H9 (cell line): Measurements from ENCODE around the gene DDAH2. TPM values are rescaled to one million over a fixed set of nuclear protein-coding genes. Genes with fewer than 3 reads are reported as not detected.

ENCODE experiments used
- DNase-seq: peaks from one replicate; pipeline ENCODE4 v3.0.0-alpha.2; 2017
- H2AFZ ChIP-seq: one replicate; pipeline ENCODE4 v1.6.1; 2013; ENCODE audit warnings: mild to moderate bottlenecking, low read length, control low read depth, moderate library complexity
- H2AK5ac ChIP-seq: 2 replicates; pipeline ENCODE4 v1.6.1; 2013; ENCODE audit warnings: low read length, control low read depth, mixed read lengths; ENCODE audit not compliant: insufficient read length
- H2BK120ac ChIP-seq: one replicate; pipeline ENCODE4 v1.6.1; 2013; ENCODE audit warnings: low read depth, mild to moderate bottlenecking, low read length, control low read depth, inconsistent platforms; ENCODE audit not compliant: poor library complexity, severe bottlenecking
- H2BK12ac ChIP-seq: 2 replicates; pipeline ENCODE4 v1.6.1; 2013; ENCODE audit warnings: low read length, control low read depth, mixed read lengths, low read depth; ENCODE audit not compliant: insufficient read length
- H2BK15ac ChIP-seq: 2 replicates; pipeline ENCODE4 v1.6.1; 2013; ENCODE audit warnings: low read depth, low read length, control low read depth
- H2BK20ac ChIP-seq: one replicate; pipeline ENCODE4 v1.6.1; 2013; ENCODE audit warnings: low read depth, mild to moderate bottlenecking, low read length, control low read depth, inconsistent platforms; ENCODE audit not compliant: poor library complexity, severe bottlenecking
- H2BK5ac ChIP-seq: 2 replicates; pipeline ENCODE4 v1.6.1; 2013; ENCODE audit warnings: low read length, control low read depth, mixed read lengths; ENCODE audit not compliant: insufficient read length
- H3K14ac ChIP-seq: 2 replicates; pipeline ENCODE4 v1.6.1; 2013; ENCODE audit warnings: low read length, control low read depth; ENCODE audit not compliant: insufficient read depth
- H3K18ac ChIP-seq: 2 replicates; pipeline ENCODE4 v1.6.1; 2013; ENCODE audit warnings: low read depth, mild to moderate bottlenecking, mixed read lengths, low read length, control low read depth; ENCODE audit not compliant: insufficient read length
- H3K23ac ChIP-seq: 2 replicates; pipeline ENCODE4 v1.6.1; 2013; ENCODE audit warnings: low read length, control low read depth, mixed read lengths, low read depth; ENCODE audit not compliant: insufficient read length
- H3K23me2 ChIP-seq: 2 replicates; pipeline ENCODE4 v1.6.1; 2013; ENCODE audit warnings: low read depth, mild to moderate bottlenecking, mixed read lengths, low read length, control low read depth; ENCODE audit not compliant: insufficient read length, poor library complexity, severe bottlenecking
- H3K27ac ChIP-seq: 2 replicates; pipeline ENCODE4 v1.5.1; 2013; ENCODE audit warnings: low read length, control low read depth, mixed read lengths, low read depth; ENCODE audit not compliant: insufficient read length
- H3K27me3 ChIP-seq: 2 replicates; pipeline ENCODE4 v1.6.1; 2013; ENCODE audit warnings: low read length, control low read depth, inconsistent platforms; ENCODE audit not compliant: insufficient read depth
- H3K4ac ChIP-seq: 2 replicates; pipeline ENCODE4 v1.6.1; 2013; ENCODE audit warnings: low read depth, mild to moderate bottlenecking, control low read depth, inconsistent platforms, low read length, moderate library complexity
- H3K4me1 ChIP-seq: 2 replicates; pipeline ENCODE4 v1.6.1; 2013; ENCODE audit warnings: low read length, control low read depth, inconsistent platforms; ENCODE audit not compliant: insufficient read depth
- H3K4me2 ChIP-seq: 2 replicates; pipeline ENCODE4 v1.6.1; 2013; ENCODE audit warnings: low read length, control low read depth, mixed read lengths; ENCODE audit not compliant: insufficient read length, insufficient read depth
- H3K56ac ChIP-seq: 2 replicates; pipeline ENCODE4 v1.6.1; 2013; ENCODE audit warnings: low read depth, mild to moderate bottlenecking, mixed read lengths, low read length, control low read depth; ENCODE audit not compliant: insufficient read length
- H3K79me1 ChIP-seq: 2 replicates; pipeline ENCODE4 v1.6.1; 2013; ENCODE audit warnings: low read depth, mild to moderate bottlenecking, moderate library complexity, low read length, control low read depth, inconsistent platforms; ENCODE audit not compliant: insufficient read depth, poor library complexity, severe bottlenecking
- H3K79me2 ChIP-seq: 2 replicates; pipeline ENCODE4 v1.6.1; 2013; ENCODE audit warnings: low read length, control low read depth, inconsistent platforms; ENCODE audit not compliant: insufficient read depth
- H3K9ac ChIP-seq: 2 replicates; pipeline ENCODE4 v1.6.1; 2013; ENCODE audit warnings: low read length, control low read depth, mixed read lengths; ENCODE audit not compliant: insufficient read length; ENCODE audit errors: extremely low read depth
- H3K9me3 ChIP-seq: one replicate; pipeline ENCODE4 v1.6.1; 2013; ENCODE audit warnings: low read depth, low read length, inconsistent platforms; ENCODE audit not compliant: control insufficient read depth
- H3T11ph ChIP-seq: one replicate; pipeline ENCODE4 v1.6.1; 2013; ENCODE audit warnings: mild to moderate bottlenecking, low read length, control low read depth, inconsistent platforms
- H4K20me1 ChIP-seq: one replicate; pipeline ENCODE4 v1.6.1; 2013; ENCODE audit not compliant: control insufficient read depth, insufficient read length, insufficient read depth
- H4K5ac ChIP-seq: 2 replicates; pipeline ENCODE4 v1.6.1; 2013; ENCODE audit warnings: low read depth, mild to moderate bottlenecking, mixed read lengths, low read length, control low read depth; ENCODE audit not compliant: insufficient read length
- H4K8ac ChIP-seq: replicated peaks from 2 replicates; pipeline ENCODE4 v1.6.1; 2013; ENCODE audit warnings: low read length, control low read depth, mixed read lengths, low read depth; ENCODE audit not compliant: insufficient read length
- H4K91ac ChIP-seq: 2 replicates; pipeline ENCODE4 v1.6.1; 2013; ENCODE audit warnings: low read depth, mild to moderate bottlenecking, moderate library complexity, mixed read lengths, low read length, control low read depth; ENCODE audit not compliant: insufficient read length
- H3K27ac Mint-ChIP-seq, 3 experiments: 2 replicates in 2 of 3; 3 replicates in 1 of 3; pipeline ENCODE4 v1.8.0; 2020 to 2021; ENCODE audit warnings: mixed read lengths in 3 of 3, mild to moderate bottlenecking in 1 of 3, moderate library complexity in 1 of 3
- H3K27me3 Mint-ChIP-seq: 2 replicates; pipeline ENCODE4 v1.8.0; 2021; ENCODE audit warnings: low read depth, mild to moderate bottlenecking, moderate library complexity, mixed read lengths
- H3K36me3 Mint-ChIP-seq, 3 experiments: 2 replicates in 2 of 3; 3 replicates in 1 of 3; pipeline ENCODE4 v1.8.0; 2020 to 2021; ENCODE audit warnings: low read depth in 3 of 3, mixed read lengths in 3 of 3; ENCODE audit not compliant: insufficient read depth in 1 of 3
- H3K4me1 Mint-ChIP-seq, 2 experiments: 2 replicates each; pipeline ENCODE4 v1.8.0; 2020; ENCODE audit warnings: mixed read lengths in 2 of 2
- H3K4me3 Mint-ChIP-seq, 2 experiments: 2 replicates in 1 of 2; 3 replicates in 1 of 2; pipeline ENCODE4 v1.8.0; 2020 to 2021; ENCODE audit warnings: mild to moderate bottlenecking in 2 of 2, mixed read lengths in 2 of 2, moderate library complexity in 1 of 2
- H3K9me3 Mint-ChIP-seq, 2 experiments: 2 replicates in 1 of 2; 3 replicates in 1 of 2; pipeline ENCODE4 v1.8.0; 2020; ENCODE audit warnings: mild to moderate bottlenecking in 2 of 2, mixed read lengths in 2 of 2, moderate library complexity in 1 of 2
- WGBS: extraction: QIAGEN DNeasy Blood & Tissue Kit; methylation state at CpG from one replicate; pipeline ENCODE4 v1.1.7; 2013; ENCODE audit warnings: missing lambda C conversion rate, low lambda C conversion rate, mixed read lengths; ENCODE audit not compliant: insufficient read length; ENCODE audit errors: extremely low coverage; 5-methylcytosine and 5-hydroxymethylcytosine counted together
- total RNA-seq: library from RNA; stranded (reverse); gene quantifications from 2 replicates; pipeline ENCODE4 v1.2.1, GENCODE V29; 2021
- TF ChIP-seq, protein P1 (sequence below): fragments of 200-600 bp; sonication (generic); conservative IDR thresholded peaks from 3 replicates; pipeline ENCODE4 v1.8.0; 2021; ENCODE audit warnings: antibody characterized with exemption, mild to moderate bottlenecking

Gene DDAH2
- total RNA-seq, 1 experiment from 2014 or later: 73.2 TPM

DNA sequence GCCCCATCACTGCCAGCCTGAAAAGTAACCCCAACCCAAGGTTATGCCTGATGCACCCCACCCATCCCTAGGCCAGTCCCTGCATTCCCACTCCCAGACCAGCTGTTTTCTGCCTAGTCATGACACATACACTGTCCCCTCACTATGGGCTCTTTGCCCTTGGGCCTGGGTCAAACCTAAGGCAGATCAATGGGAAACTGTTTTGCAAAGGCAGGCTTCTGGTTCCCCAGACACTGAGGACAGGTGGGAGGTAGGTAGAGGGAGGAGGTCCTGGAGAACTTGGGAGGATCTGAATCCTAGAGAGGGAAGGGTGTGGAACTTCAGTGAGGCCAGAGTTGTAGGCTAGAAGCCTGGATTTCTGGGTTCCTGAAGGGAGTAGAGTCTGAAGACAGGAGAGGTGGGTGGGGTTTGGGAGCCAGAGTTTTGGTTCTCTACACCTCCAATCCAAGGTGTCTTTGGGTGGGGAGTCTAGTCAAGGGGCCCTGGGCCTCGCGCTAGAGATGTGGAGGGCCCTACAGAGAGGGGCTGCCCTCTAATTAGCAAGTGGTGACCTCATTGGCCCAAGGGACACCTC lies 5.2 kb upstream of the DDAH2 start:
- Histone ChIP-seq H4K5ac (no peak overlapping the region), H4K8ac (no peak overlapping the region), H2BK20ac (no peak overlapping the region), H3K18ac (no peak overlapping the region), H3K27me3 (no peaks in the 10 kb centered on the region), H2BK15ac (no peak overlapping the region), H2AK5ac (no peak overlapping the region), H3T11ph (no peak overlapping the region), H3K9ac (peak overlapping the region; percentile 22), H4K20me1 (no peaks in the 10 kb centered on the region), H3K4ac (no peak overlapping the region), H4K91ac (no peak overlapping the region), H3K9me3 (no peaks in the 10 kb centered on the region), H2BK120ac (no peak overlapping the region), H2BK5ac (no peak overlapping the region), H3K56ac (no peak overlapping the region), H3K79me2 (peaks cover 6% of the 10 kb centered on the region; the same call in 1 of the 2 replicates), H3K4me2 (peak overlapping the region; percentile 87), H2AFZ (no peak overlapping the region), H3K23me2 (peaks cover 26% of the 10 kb centered on the region), H2BK12ac (peak overlapping the region; percentile 41), H3K14ac (no peak overlapping the region), H3K4me1 (peaks cover 16% of the 10 kb centered on the region), H3K27ac (no peak overlapping the region), H3K23ac (no peak overlapping the region), H3K79me1 (no peaks in the 10 kb centered on the region)
- DNase-seq: no peak
- no CpG with 5 or more reads among the region's 2 CpGs for WGBS
- Mint-ChIP-seq H3K4me3 (peak overlapping the region; percentile 91 to 98), H3K4me1 (peaks cover 48 to 51% of the 10 kb centered on the region in 2 experiments), H3K27me3 (no peaks in the 10 kb centered on the region), H3K27ac (peak overlapping the region in 2 of 3 experiments; percentile 90 to 93; a peak in 4 of 7 replicates), H3K36me3 (peaks cover 36 to 41% (median 36%) of the 10 kb centered on the region in 3 experiments), H3K9me3 (no peaks in the 10 kb centered on the region; a peak in 2 of 5 replicates)
- TF ChIP-seq, protein P1, sequence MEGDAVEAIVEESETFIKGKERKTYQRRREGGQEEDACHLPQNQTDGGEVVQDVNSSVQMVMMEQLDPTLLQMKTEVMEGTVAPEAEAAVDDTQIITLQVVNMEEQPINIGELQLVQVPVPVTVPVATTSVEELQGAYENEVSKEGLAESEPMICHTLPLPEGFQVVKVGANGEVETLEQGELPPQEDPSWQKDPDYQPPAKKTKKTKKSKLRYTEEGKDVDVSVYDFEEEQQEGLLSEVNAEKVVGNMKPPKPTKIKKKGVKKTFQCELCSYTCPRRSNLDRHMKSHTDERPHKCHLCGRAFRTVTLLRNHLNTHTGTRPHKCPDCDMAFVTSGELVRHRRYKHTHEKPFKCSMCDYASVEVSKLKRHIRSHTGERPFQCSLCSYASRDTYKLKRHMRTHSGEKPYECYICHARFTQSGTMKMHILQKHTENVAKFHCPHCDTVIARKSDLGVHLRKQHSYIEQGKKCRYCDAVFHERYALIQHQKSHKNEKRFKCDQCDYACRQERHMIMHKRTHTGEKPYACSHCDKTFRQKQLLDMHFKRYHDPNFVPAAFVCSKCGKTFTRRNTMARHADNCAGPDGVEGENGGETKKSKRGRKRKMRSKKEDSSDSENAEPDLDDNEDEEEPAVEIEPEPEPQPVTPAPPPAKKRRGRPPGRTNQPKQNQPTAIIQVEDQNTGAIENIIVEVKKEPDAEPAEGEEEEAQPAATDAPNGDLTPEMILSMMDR: no peak
